ENCODE results near the gene THOC5.

Gene THOC5

GRCh38 chr22:29480512-29481264 lies 72.9 kb downstream of the THOC5 start:
- no peak for DNase-seq (ENCODE audit: low read depth, low spot score)
- H3K4me3 ChIP-seq (ENCODE audit: low read length): no peak overlapping the region

GRCh38 chr22:29480262-29480511 lies 73.4 kb downstream of the THOC5 start:
- DNase-seq (ENCODE audit: low read depth, low spot score): no peak
- H3K4me3 ChIP-seq (ENCODE audit: low read length): no peak overlapping the region

- H3K4me3 ChIP-seq (ENCODE audit: low read length): no peak within 1 kb of the TSS
- no peak for DNase-seq (ENCODE audit: low read depth, low spot score)
Measured at GRCh38 chr22:29479417-29480261, 73.9 kb downstream of the THOC5 start, which contains the start of gene NEFH. NEFH (plus strand) TSS chr22:29480218; CDS start chr22:29480263, 45 bp downstream.

GRCh38 chr22:29478326-29479276 lies 75.0 kb downstream of the THOC5 start:
- DNase-seq (ENCODE audit: low read depth, low spot score): peak; percentile 32
- peak overlapping the region; percentile 24 for H3K4me3 ChIP-seq (ENCODE audit: low read length)

- no peak for DNase-seq (ENCODE audit: low read depth, low spot score)
- H3K4me3 ChIP-seq (ENCODE audit: low read length): peak overlapping the region; percentile 24
Measured at GRCh38 chr22:29477723-29478318, 75.7 kb downstream of the THOC5 start.

- no peak for DNase-seq (ENCODE audit: low read depth, low spot score)
- no peak overlapping the region for H3K4me3 ChIP-seq (ENCODE audit: low read length)
Measured at GRCh38 chr22:29476116-29476515, 77.4 kb downstream of the THOC5 start.

- DNase-seq (ENCODE audit: low read depth, low spot score): no peak
- no peak overlapping the region for H3K4me3 ChIP-seq (ENCODE audit: low read length)
Measured at GRCh38 chr22:29475550-29475949, 78.0 kb downstream of the THOC5 start.

GRCh38 chr22:29473001-29473400 lies 80.6 kb downstream of the THOC5 start:
- DNase-seq (ENCODE audit: low read depth, low spot score): no peak

GRCh38 chr22:29470159-29470855 lies 83.2 kb downstream of the THOC5 start:
- no peak overlapping the region for H3K4me3 ChIP-seq (ENCODE audit: low read length)
- peak; percentile 19 for DNase-seq (ENCODE audit: low read depth, low spot score)

More at GRCh38 chr22:29473001-29473400, 80.6 kb downstream of the THOC5 start:
- H3K4me3 ChIP-seq (ENCODE audit: low read length): no peak overlapping the region

- DNase-seq (ENCODE audit: low read depth, low spot score): no peak
- no peak overlapping the region for H3K4me3 ChIP-seq (ENCODE audit: low read length)
Measured at GRCh38 chr22:29469755-29470154, 83.8 kb downstream of the THOC5 start.

GRCh38 chr22:29464581-29464980 lies 89.0 kb downstream of the THOC5 start:
- no peak overlapping the region for H3K4me3 ChIP-seq (ENCODE audit: low read length)

GRCh38 chr22:29463629-29464028 lies 89.9 kb downstream of the THOC5 start:
- DNase-seq (ENCODE audit: low read depth, low spot score): no peak
- H3K4me3 ChIP-seq (ENCODE audit: low read length): no peak overlapping the region

More at GRCh38 chr22:29464581-29464980, 89.0 kb downstream of the THOC5 start:
- no peak for DNase-seq (ENCODE audit: low read depth, low spot score)

GRCh38 chr22:29461263-29461662 lies 92.3 kb downstream of the THOC5 start:
- DNase-seq (ENCODE audit: low read depth, low spot score): no peak
- H3K4me3 ChIP-seq (ENCODE audit: low read length): no peak overlapping the region

GRCh38 chr22:29459773-29460172 lies 93.8 kb downstream of the THOC5 start:
- no peak overlapping the region for H3K4me3 ChIP-seq (ENCODE audit: low read length)
- DNase-seq (ENCODE audit: low read depth, low spot score): no peak

- H3K4me3 ChIP-seq (ENCODE audit: low read length): no peak overlapping the region
- no peak for DNase-seq (ENCODE audit: low read depth, low spot score)
Measured at GRCh38 chr22:29458551-29458950, 95.0 kb downstream of the THOC5 start.

GRCh38 chr22:29457730-29458129 lies 95.8 kb downstream of the THOC5 start:
- H3K4me3 ChIP-seq (ENCODE audit: low read length): no peak overlapping the region
- peak; percentile 31 for DNase-seq (ENCODE audit: low read depth, low spot score)

- no peak for DNase-seq (ENCODE audit: low read depth, low spot score)
- H3K4me3 ChIP-seq (ENCODE audit: low read length): no peak overlapping the region
Measured at GRCh38 chr22:29456211-29456671, 97.3 kb downstream of the THOC5 start.
